Measurements from ENCODE around the gene UVSSA. TPM values are rescaled to one million over a fixed set of nuclear protein-coding genes. Genes with fewer than 3 reads are reported as not detected.

Gene UVSSA
- total and polyA plus RNA-seq, 9 donors, result 3.8 to 24.7 (median 15.6) TPM

DNA sequence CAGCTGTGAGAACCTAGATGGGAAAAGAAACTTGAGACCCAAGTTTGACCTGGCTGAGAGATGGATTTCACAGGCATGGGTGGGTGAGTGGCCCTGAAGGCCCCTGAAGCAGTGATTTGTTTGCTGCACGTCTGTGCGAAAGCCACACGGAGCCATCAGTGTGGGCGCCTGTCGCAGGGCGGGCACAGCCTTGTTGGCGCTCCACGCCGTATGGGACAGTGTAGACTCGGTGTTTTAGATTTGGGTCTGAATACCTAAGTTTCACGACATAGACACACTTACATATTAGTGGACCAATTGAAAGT lies 21.9 kb upstream of the UVSSA start:
- no peak for TF ChIP-seq POLR2A (IDR thresholded peaks at IDR 0.05)
- TF ChIP-seq, protein P1, sequence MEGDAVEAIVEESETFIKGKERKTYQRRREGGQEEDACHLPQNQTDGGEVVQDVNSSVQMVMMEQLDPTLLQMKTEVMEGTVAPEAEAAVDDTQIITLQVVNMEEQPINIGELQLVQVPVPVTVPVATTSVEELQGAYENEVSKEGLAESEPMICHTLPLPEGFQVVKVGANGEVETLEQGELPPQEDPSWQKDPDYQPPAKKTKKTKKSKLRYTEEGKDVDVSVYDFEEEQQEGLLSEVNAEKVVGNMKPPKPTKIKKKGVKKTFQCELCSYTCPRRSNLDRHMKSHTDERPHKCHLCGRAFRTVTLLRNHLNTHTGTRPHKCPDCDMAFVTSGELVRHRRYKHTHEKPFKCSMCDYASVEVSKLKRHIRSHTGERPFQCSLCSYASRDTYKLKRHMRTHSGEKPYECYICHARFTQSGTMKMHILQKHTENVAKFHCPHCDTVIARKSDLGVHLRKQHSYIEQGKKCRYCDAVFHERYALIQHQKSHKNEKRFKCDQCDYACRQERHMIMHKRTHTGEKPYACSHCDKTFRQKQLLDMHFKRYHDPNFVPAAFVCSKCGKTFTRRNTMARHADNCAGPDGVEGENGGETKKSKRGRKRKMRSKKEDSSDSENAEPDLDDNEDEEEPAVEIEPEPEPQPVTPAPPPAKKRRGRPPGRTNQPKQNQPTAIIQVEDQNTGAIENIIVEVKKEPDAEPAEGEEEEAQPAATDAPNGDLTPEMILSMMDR (IDR thresholded peaks at IDR 0.05), result no peak
- TF ChIP-seq EP300 (IDR thresholded peaks at IDR 0.05), result no peak
- Histone ChIP-seq H3K27me3 (no peaks in the 10 kb centered on the region), H3K4me3 (no peak overlapping the region), H3K9me3 (no peaks in the 10 kb centered on the region), H3K36me3 (no peaks in the 10 kb centered on the region), H3K4me1 (ENCODE audit: insufficient read depth) (no peaks in the 10 kb centered on the region), H3K27ac (no peak overlapping the region)
- intact Hi-C loops (cut with DNase I), result no loop called here
- DNase-seq, result no peak
- 92 to 95% (median 93%) methylated on average over 11 of the region's 11 CpGs for WGBS, 3 donors

DNA sequence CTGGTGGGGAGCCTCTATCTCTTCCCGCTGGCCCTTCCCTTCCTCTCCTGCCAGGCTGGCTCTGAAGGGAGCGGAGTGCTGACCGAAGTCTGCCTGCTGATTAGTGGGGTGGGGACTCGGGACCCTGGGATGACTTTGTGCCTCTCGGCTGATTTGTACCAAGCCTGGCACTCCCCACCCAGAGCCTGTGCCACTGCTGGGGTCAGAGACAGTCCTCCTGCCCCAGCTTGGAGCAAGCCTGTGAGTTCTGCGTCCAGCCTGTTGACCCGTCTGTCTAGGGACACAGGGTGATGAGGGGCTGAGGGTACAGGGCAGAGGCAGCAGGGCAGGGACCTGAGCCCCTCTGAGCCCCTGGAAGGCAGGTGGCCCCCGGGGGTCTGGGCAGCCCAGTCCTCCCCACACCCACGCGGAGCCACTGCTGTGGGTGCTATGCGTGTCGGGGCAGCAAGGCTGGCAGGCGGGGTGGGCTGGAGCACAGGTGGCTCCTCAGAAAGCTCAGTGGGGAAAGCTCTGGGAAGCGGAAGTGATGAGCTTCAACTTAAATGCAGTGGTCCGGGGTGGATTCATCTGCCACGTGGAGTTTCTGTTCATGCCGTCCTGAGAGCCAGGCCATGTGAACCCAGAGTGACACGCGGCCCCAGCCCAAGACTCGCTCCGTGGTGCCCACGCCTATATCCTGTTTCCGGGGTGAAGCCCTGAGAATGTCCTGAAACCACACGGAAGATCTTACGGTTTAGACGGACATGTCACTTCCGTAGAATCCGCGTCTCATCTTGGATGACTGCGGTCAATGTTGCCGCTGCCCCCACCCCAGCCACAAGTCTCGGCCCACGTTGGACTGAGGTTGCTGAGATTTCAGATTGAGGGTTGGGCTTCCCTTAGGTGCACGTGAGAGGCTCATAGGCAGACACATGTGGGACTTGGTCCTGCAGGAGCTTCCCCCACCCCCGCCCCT lies 21.1 kb upstream of the UVSSA start:
- Histone ChIP-seq H3K27me3 (no peaks in the 10 kb centered on the region), H3K4me1 (ENCODE audit: insufficient read depth) (no peaks in the 10 kb centered on the region), H3K27ac (no peak overlapping the region), H3K9me3 (no peaks in the 10 kb centered on the region), H3K36me3 (no peaks in the 10 kb centered on the region), H3K4me3 (no peak overlapping the region)
- TF ChIP-seq POLR2A (IDR thresholded peaks at IDR 0.05), result no peak
- TF ChIP-seq, protein P1 (IDR thresholded peaks at IDR 0.05), result no peak
- no peak for TF ChIP-seq EP300 (IDR thresholded peaks at IDR 0.05)
- DNase-seq, result no peak
- intact Hi-C loops (cut with DNase I), result no loop called here
- 87 to 92% (median 87%) methylated on average over 35 of the region's 35 CpGs for WGBS, 3 donors

GRCh38 chr4:1326751-1327525 lies 20.1 kb upstream of the UVSSA start:
- H3K36me3 ChIP-seq, result no peaks in the 10 kb centered on the region
- DNase-seq, result peak in 1 of 5 donors; percentile 18
- 88% methylated on average over 30 of the region's 30 CpGs for WGBS, 3 donors

More at GRCh38 chr4:1326751-1327525, 20.1 kb upstream of the UVSSA start:
- Histone ChIP-seq H3K4me1 (ENCODE audit: insufficient read depth) (no peaks in the 10 kb centered on the region), H3K27me3 (no peaks in the 10 kb centered on the region), H3K9me3 (no peaks in the 10 kb centered on the region), H3K4me3 (no peak overlapping the region), H3K27ac (no peak overlapping the region)
- intact Hi-C loops (cut with DNase I), result no loop called here
- TF ChIP-seq EP300 (IDR thresholded peaks at IDR 0.05) (no peak), POLR2A (IDR thresholded peaks at IDR 0.05) (no peak)
- TF ChIP-seq, protein P1 (IDR thresholded peaks at IDR 0.05), result no peak

Data from ovary (tissue), 9 donors.